Common myeloid progenitor, CD34-positive (primary cell): ENCODE measurements around the gene OLFM1.

Source experiments
- CTCF ChIA-PET: fragments of 350-600 bp; sonication (Branson Sonifier 250); formaldehyde crosslinking; loops from one replicate; lab custom pipeline; 2021; ENCODE audit warnings: antibody characterized with exemption; lab: Charles Lee
- POLR2A ChIA-PET: fragments of 350-600 bp; sonication (Branson Sonifier 250); formaldehyde crosslinking; loops from one replicate; lab custom pipeline; 2021; ENCODE audit warnings: antibody characterized with exemption; lab: Charles Lee
- DNase-seq, 3 donors: peaks; one replicate each; pipeline versions ENCODE4 v3.0.0 to v3.0.0-alpha.2; 2013
- H3K27ac ChIP-seq, 2 experiments: 1 replicate in 1 of 2; 2 replicates in 1 of 2; pipeline ENCODE4 v1.7.0; 2013; ENCODE audit warnings: inconsistent platforms in 2 of 2, low read length in 2 of 2, mild to moderate bottlenecking in 2 of 2, low read depth in 1 of 2, moderate library complexity in 1 of 2; ENCODE audit not compliant: severe bottlenecking in 2 of 2, insufficient read depth in 1 of 2, poor library complexity in 1 of 2
- H3K27me3 ChIP-seq, 5 experiments: replicated peaks in 2 of 5; 1 replicate in 3 of 5; 2 replicates in 2 of 5; pipeline versions ENCODE4 v1.6.1 to v1.7.0; 2013; ENCODE audit warnings: low read length in 4 of 5, mild to moderate bottlenecking in 2 of 5, moderate library complexity in 2 of 5, inconsistent platforms in 1 of 5; ENCODE audit not compliant: insufficient read depth in 5 of 5, control insufficient read depth in 4 of 5
- H3K36me3 ChIP-seq, 4 experiments: 1 replicate in 2 of 4; 2 replicates in 2 of 4; pipeline versions ENCODE4 v1.6.1 to v1.7.0; 2013; ENCODE audit warnings: low read length in 3 of 4, control low read depth in 1 of 4, mild to moderate bottlenecking in 1 of 4; ENCODE audit not compliant: control insufficient read depth in 4 of 4, insufficient read depth in 4 of 4
- H3K4me1 ChIP-seq, 4 experiments: 1 replicate in 3 of 4; 2 replicates in 1 of 4; pipeline versions ENCODE4 v1.6.1 to v1.7.1; 2013; ENCODE audit warnings: low read length in 3 of 4, mild to moderate bottlenecking in 3 of 4, control low read depth in 1 of 4, inconsistent platforms in 1 of 4, moderate library complexity in 1 of 4; ENCODE audit not compliant: control insufficient read depth in 4 of 4, insufficient read depth in 4 of 4; ENCODE audit errors: control extremely low read depth in 1 of 4
- H3K4me3 ChIP-seq, 7 experiments: 1 replicate in 4 of 7; 2 replicates in 3 of 7; pipeline versions ENCODE4 v1.5.1 to v1.7.0; 2013; ENCODE audit warnings: mild to moderate bottlenecking in 7 of 7, low read length in 6 of 7, moderate library complexity in 6 of 7, inconsistent platforms in 2 of 7, low read depth in 2 of 7, control low read depth in 1 of 7; ENCODE audit not compliant: insufficient read depth in 4 of 7, control insufficient read depth in 1 of 7; ENCODE audit errors: extremely low read depth in 1 of 7
- H3K9me3 ChIP-seq, 5 experiments: 1 replicate in 4 of 5; 2 replicates in 1 of 5; pipeline versions ENCODE4 v1.6.1 to v1.7.1; 2013; ENCODE audit warnings: low read length in 4 of 5, mild to moderate bottlenecking in 2 of 5, inconsistent platforms in 1 of 5, low read depth in 1 of 5, moderate library complexity in 1 of 5; ENCODE audit not compliant: control insufficient read depth in 4 of 5, insufficient read depth in 2 of 5; ENCODE audit errors: control extremely low read depth in 1 of 5
- WGBS: methylation state at CpG from one replicate; pipeline ENCODE4 v1.1.5; 2013; ENCODE audit not compliant: insufficient coverage; 5-methylcytosine and 5-hydroxymethylcytosine counted together

OLFM1 gene

DNA sequence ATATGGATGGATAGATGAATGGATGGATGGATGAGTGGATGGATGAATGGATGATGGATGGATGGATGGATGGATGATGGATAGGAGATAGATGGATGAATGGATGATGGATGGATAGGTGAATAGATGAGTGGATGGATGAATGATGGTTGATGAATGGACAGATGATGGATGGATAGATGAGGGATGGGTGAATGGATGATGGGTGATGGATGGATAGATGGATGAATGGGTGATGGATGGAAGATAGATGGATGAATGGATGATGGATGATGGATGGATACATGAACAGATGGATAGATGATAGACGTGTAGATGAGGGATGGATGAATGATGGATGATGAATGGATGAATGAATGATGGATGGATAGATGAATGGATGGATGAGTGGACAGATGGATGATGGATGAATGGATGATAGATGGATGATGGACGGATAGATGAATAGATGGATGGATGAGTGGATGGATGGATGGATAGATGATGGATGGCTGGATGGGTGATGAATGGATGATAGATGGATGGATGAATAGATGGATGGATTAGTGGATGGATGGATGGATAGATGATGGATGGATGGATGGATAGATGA, 53.8 kb downstream of the OLFM1 start:
- ChIA-PET CTCF (no interaction called here), POLR2A (no interaction called here)
- H3K27ac ChIP-seq, result no peak overlapping the region
- H3K36me3 ChIP-seq, result no peaks in the 10 kb centered on the region
- H3K9me3 ChIP-seq, result peaks cover 0 to 8% (median 0%) of the 10 kb centered on the region in 5 experiments
- DNase-seq, result no peak
- H3K4me3 ChIP-seq, result no peak overlapping the region
- peaks cover 0 to 49% (median 7%) of the 10 kb centered on the region in 5 experiments for H3K27me3 ChIP-seq
- H3K4me1 ChIP-seq, result no peaks in the 10 kb centered on the region
- 100% methylated on average over 2 of the region's 2 CpGs for WGBS

DNA sequence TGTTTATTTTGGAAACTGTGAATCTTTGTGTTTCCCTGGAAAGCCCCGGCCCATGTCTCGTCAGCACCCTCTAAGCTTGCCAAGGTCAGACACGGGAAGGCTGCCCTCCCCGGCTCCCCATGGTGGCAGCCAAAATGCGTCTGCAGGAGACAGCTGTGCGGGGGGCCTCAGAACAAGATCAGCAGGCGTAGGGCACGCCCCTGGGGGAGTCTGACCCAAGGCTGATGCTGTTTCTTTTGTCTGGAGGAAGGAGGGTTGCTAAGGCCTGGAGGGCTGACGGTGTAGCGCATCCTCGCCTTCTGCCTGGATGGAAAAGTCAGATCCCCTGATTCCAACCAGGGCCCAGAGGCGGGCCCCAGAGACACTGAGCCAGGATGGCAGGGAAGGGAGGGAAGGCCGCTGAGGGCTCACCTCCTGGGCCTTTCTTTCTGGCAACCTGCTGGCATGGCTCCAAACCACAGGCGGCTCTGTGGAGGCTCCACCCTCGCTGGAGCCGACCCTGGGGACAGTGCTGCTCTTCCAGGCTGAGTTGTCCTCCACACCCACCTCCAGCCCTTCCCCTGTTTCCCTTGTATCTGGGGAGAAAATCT, 57.2 kb downstream of the OLFM1 start:
- Histone ChIP-seq H3K9me3 (peaks cover 0 to 2% (median 0%) of the 10 kb centered on the region in 5 experiments), H3K27me3 (peaks cover 0 to 31% (median 5%) of the 10 kb centered on the region in 5 experiments), H3K4me3 (no peak overlapping the region), H3K36me3 (no peaks in the 10 kb centered on the region), H3K4me1 (no peaks in the 10 kb centered on the region), H3K27ac (no peak overlapping the region)
- no peak for DNase-seq
- ChIA-PET CTCF (no interaction called here), POLR2A (no interaction called here)
- whole genome bisulfite sequencing, result 51% methylated on average over 12 of the region's 16 CpGs

DNA sequence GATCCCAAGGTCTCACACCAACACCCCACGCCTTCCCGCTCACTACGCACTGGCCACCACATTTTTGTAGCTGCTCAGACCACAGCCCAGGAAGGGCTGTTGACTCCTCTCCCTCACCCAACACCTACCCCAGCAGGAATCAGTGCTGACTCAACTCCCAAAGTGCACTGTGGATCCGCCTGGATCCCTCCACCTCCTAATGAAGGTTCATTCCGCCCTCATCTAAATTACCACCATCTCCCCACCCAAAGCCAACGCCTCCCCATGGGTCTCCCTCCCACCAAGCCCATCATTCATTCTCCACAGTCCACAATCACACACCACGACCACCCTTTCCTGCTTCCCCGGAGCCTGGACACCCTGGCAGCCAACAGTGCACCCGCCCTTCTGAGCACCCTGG, 57.8 kb downstream of the OLFM1 start:
- H3K4me1 ChIP-seq, result no peaks in the 10 kb centered on the region
- CTCF ChIA-PET, result no interaction called here
- H3K4me3 ChIP-seq, result no peak overlapping the region
- peaks cover 0 to 31% (median 5%) of the 10 kb centered on the region in 5 experiments for H3K27me3 ChIP-seq
- DNase-seq, result no peak
- 86% methylated on average over 9 of the region's 9 CpGs for WGBS
- POLR2A ChIA-PET, result no interaction called here
- H3K27ac ChIP-seq, result no peak overlapping the region
- H3K36me3 ChIP-seq, result no peaks in the 10 kb centered on the region
- peaks cover 0 to 2% (median under 1%) of the 10 kb centered on the region in 5 experiments for H3K9me3 ChIP-seq

DNA sequence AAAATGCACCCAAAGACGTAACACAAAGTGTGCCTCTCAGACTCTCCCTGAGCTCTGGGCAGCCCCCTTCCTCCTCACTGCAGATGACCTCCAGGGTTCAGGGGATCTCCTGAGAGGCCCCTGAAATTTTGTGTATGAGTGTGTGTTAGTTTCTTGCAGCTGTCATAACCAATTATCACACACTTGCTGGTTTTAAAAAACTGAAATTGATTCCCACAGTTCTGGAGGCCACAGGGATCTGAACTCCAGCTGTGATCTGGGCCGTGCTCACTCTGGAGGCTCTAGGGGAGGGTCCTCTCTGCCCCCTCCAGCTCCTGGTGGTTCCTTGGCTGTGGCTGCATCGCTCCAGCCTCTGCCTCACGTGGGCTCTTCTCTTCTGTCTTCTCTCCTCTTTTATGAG, 58.8 kb downstream of the OLFM1 start:
- Histone ChIP-seq H3K27ac (no peak overlapping the region), H3K4me1 (no peaks in the 10 kb centered on the region), H3K36me3 (no peaks in the 10 kb centered on the region), H3K27me3 (peaks cover 0 to 36% (median 5%) of the 10 kb centered on the region in 5 experiments), H3K4me3 (no peak overlapping the region), H3K9me3 (peaks cover 0 to 7% (median 0%) of the 10 kb centered on the region in 5 experiments)
- no peak for DNase-seq
- CTCF ChIA-PET, result no interaction called here
- 89% methylated on average over 2 of the region's 4 CpGs for WGBS
- POLR2A ChIA-PET, result no interaction called here

DNA sequence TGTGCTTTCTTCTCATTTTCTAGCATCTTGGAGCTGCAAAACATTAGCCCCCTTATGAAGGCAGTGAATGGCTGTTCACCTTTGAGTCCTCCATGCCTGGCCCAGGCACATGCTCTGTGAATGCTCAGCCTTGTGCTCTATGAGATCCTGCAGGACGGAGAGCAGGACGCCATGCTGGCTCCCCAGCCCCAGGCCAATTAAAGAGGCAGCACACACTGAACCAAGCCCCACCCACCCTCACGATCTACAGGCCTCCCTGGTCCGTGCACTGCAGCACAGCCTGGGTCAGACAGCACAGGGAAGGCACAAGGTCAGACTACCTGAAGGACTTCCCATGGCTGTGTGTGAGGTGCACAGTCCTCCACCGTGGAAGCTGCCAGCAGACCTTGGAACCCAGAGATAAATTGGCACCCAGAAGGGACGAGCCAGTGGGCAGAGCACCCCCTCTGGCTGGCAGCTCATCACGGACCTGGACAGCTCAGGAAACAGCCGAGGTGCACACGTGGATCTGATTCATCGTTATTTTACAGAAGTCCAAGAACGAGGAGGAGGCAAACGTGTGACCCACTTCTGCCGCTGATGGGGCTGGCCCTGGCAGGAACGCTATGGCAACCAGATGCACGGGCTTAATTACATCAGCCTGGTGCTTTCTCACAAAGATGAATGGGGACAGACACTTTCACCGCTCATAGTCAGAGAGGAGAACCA, 59.5 kb downstream of the OLFM1 start:
- Histone ChIP-seq H3K9me3 (peaks cover 0 to 7% (median 0%) of the 10 kb centered on the region in 5 experiments), H3K27ac (no peak overlapping the region), H3K27me3 (peaks cover 0 to 36% (median 5%) of the 10 kb centered on the region in 5 experiments), H3K4me1 (no peaks in the 10 kb centered on the region), H3K4me3 (no peak overlapping the region), H3K36me3 (no peaks in the 10 kb centered on the region)
- POLR2A ChIA-PET, result no interaction called here
- no peak for DNase-seq
- CTCF ChIA-PET, result no interaction called here
- 76% methylated on average over 14 of the region's 16 CpGs for WGBS

DNA sequence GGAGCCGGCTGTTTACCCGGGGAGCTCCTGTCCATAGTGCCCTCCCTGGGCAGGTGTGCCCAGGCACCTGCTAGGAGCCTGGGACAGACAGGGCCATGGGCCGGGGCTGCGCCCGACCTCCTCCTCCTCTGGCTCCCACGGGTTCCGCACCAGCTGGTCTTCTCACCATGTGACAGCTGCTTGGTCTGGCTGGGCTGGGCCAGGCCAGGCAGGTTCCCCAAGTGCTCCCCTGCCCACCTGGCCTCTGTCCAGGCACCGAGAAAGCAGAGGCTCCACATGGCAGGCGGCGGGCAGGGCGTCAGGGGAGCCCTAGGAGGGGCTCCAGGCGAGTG, 60.0 kb downstream of the OLFM1 start:
- H3K27me3 ChIP-seq, result peaks cover 0 to 36% (median 9%) of the 10 kb centered on the region in 5 experiments
- H3K4me1 ChIP-seq, result no peaks in the 10 kb centered on the region
- WGBS, result 96% methylated on average over 8 of the region's 12 CpGs
- POLR2A ChIA-PET, result no interaction called here
- DNase-seq, result no peak
- H3K36me3 ChIP-seq, result no peaks in the 10 kb centered on the region
- no peak overlapping the region for H3K27ac ChIP-seq
- CTCF ChIA-PET, result no interaction called here
- no peak overlapping the region for H3K4me3 ChIP-seq
- H3K9me3 ChIP-seq, result peaks cover 0 to 7% (median 0%) of the 10 kb centered on the region in 5 experiments

DNA sequence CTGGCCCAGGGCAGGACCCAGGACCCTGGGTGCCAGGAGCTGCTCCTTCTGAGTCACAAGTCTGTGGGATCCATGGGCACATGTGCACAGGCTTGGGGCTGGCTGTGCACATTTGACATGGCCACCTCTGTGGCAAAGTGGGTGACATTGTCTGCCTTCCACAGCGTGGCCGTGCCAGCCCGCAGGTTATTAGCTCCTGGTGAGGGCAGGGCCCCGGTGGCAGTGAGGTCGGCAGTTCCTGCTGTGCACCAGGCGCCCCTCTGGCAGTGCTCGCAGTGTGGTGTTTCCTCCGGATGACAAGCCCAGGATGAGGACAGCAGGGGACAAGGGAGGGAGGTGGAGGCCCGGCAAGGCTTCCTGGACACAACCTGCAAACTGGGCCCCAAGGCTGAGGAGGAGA, 60.5 kb downstream of the OLFM1 start:
- Histone ChIP-seq H3K36me3 (no peaks in the 10 kb centered on the region), H3K27ac (no peak overlapping the region), H3K9me3 (peaks cover 0 to 7% (median 0%) of the 10 kb centered on the region in 5 experiments), H3K27me3 (peaks cover 0 to 36% (median 6%) of the 10 kb centered on the region in 5 experiments), H3K4me1 (no peaks in the 10 kb centered on the region), H3K4me3 (no peak overlapping the region)
- 82% methylated on average over 7 of the region's 9 CpGs for WGBS
- no peak for DNase-seq
- CTCF ChIA-PET, result no interaction called here
- POLR2A ChIA-PET, result no interaction called here
